ENCODE measurements around the gene MDM4.

Gene MDM4

GRCh38 chr1:204579681-204580080, 63.5 kb downstream of the MDM4 start:
- Histone ChIP-seq H3K4me3 (ENCODE audit: low read depth, low read length) (0 out of 2 replicates have a peak overlapping the region, but pooled peaks have one; percentile 62), H3K36me3 (ENCODE audit: insufficient read depth, low read length) (no peaks in the 10 kb centered on the region), H2AFZ (ENCODE audit: low read length, unreplicated experiment) (no peak overlapping the region), H3K4me1 (ENCODE audit: control insufficient read depth, insufficient read depth, low read length, unreplicated experiment) (peaks cover 12% of the 10 kb centered on the region), H3K27me3 (ENCODE audit: insufficient read depth, low read length) (no peaks in the 10 kb centered on the region), H3K27ac (ENCODE audit: low read depth, low read length) (no peak overlapping the region), H3K79me2 (ENCODE audit: control insufficient read depth, insufficient read depth, low read length, unreplicated experiment) (no peaks in the 10 kb centered on the region)

- Histone ChIP-seq H3K27ac (ENCODE audit: low read depth, low read length) (no peak overlapping the region), H3K36me3 (ENCODE audit: insufficient read depth, low read length) (no peaks in the 10 kb centered on the region)
Observed at GRCh38 chr1:204580862-204581261, 64.7 kb downstream of the MDM4 start.

GRCh38 chr1:204581759-204582158, 65.6 kb downstream of the MDM4 start:
- no peaks in the 10 kb centered on the region for H3K36me3 ChIP-seq (ENCODE audit: insufficient read depth, low read length)
- peaks cover 12% of the 10 kb centered on the region for H3K4me1 ChIP-seq (ENCODE audit: control insufficient read depth, insufficient read depth, low read length, unreplicated experiment)
- no peak overlapping the region for H3K27ac ChIP-seq (ENCODE audit: low read depth, low read length)
- H3K4me3 ChIP-seq (ENCODE audit: low read depth, low read length), result no peak overlapping the region
- H3K27me3 ChIP-seq (ENCODE audit: insufficient read depth, low read length), result no peaks in the 10 kb centered on the region
- no peaks in the 10 kb centered on the region for H3K79me2 ChIP-seq (ENCODE audit: control insufficient read depth, insufficient read depth, low read length, unreplicated experiment)
- no peak overlapping the region for H2AFZ ChIP-seq (ENCODE audit: low read length, unreplicated experiment)

More at GRCh38 chr1:204580862-204581261, 64.7 kb downstream of the MDM4 start:
- Histone ChIP-seq H3K79me2 (ENCODE audit: control insufficient read depth, insufficient read depth, low read length, unreplicated experiment) (no peaks in the 10 kb centered on the region), H3K27me3 (ENCODE audit: insufficient read depth, low read length) (no peaks in the 10 kb centered on the region), H3K4me1 (ENCODE audit: control insufficient read depth, insufficient read depth, low read length, unreplicated experiment) (peaks cover 12% of the 10 kb centered on the region), H2AFZ (ENCODE audit: low read length, unreplicated experiment) (no peak overlapping the region), H3K4me3 (ENCODE audit: low read depth, low read length) (no peak overlapping the region)

GRCh38 chr1:204583909-204584632, 67.9 kb downstream of the MDM4 start:
- H3K36me3 ChIP-seq (ENCODE audit: insufficient read depth, low read length), result no peaks in the 10 kb centered on the region
- no peaks in the 10 kb centered on the region for H3K79me2 ChIP-seq (ENCODE audit: control insufficient read depth, insufficient read depth, low read length, unreplicated experiment)
- no peak overlapping the region for H3K4me3 ChIP-seq (ENCODE audit: low read depth, low read length)
- no peak overlapping the region for H3K27ac ChIP-seq (ENCODE audit: low read depth, low read length)
- no peak overlapping the region for H2AFZ ChIP-seq (ENCODE audit: low read length, unreplicated experiment)
- H3K4me1 ChIP-seq (ENCODE audit: control insufficient read depth, insufficient read depth, low read length, unreplicated experiment), result peaks cover 6% of the 10 kb centered on the region
- no peaks in the 10 kb centered on the region for H3K27me3 ChIP-seq (ENCODE audit: insufficient read depth, low read length)

GRCh38 chr1:204584699-204585372, 68.6 kb downstream of the MDM4 start:
- Histone ChIP-seq H3K27me3 (ENCODE audit: insufficient read depth, low read length) (no peaks in the 10 kb centered on the region), H2AFZ (ENCODE audit: low read length, unreplicated experiment) (no peak overlapping the region), H3K4me3 (ENCODE audit: low read depth, low read length) (no peak overlapping the region), H3K4me1 (ENCODE audit: control insufficient read depth, insufficient read depth, low read length, unreplicated experiment) (no peaks in the 10 kb centered on the region), H3K36me3 (ENCODE audit: insufficient read depth, low read length) (no peaks in the 10 kb centered on the region), H3K27ac (ENCODE audit: low read depth, low read length) (no peak overlapping the region), H3K79me2 (ENCODE audit: control insufficient read depth, insufficient read depth, low read length, unreplicated experiment) (no peaks in the 10 kb centered on the region)

- no peaks in the 10 kb centered on the region for H3K79me2 ChIP-seq (ENCODE audit: control insufficient read depth, insufficient read depth, low read length, unreplicated experiment)
- H3K4me1 ChIP-seq (ENCODE audit: control insufficient read depth, insufficient read depth, low read length, unreplicated experiment), result peaks cover 16% of the 10 kb centered on the region
- no peaks in the 10 kb centered on the region for H3K36me3 ChIP-seq (ENCODE audit: insufficient read depth, low read length)
Observed at GRCh38 chr1:204587621-204588020, 71.4 kb downstream of the MDM4 start.

GRCh38 chr1:204588826-204589225, 72.6 kb downstream of the MDM4 start:
- no peaks in the 10 kb centered on the region for H3K36me3 ChIP-seq (ENCODE audit: insufficient read depth, low read length)
- peaks cover 18% of the 10 kb centered on the region for H3K4me1 ChIP-seq (ENCODE audit: control insufficient read depth, insufficient read depth, low read length, unreplicated experiment)
- H2AFZ ChIP-seq (ENCODE audit: low read length, unreplicated experiment), result no peak overlapping the region
- no peaks in the 10 kb centered on the region for H3K27me3 ChIP-seq (ENCODE audit: insufficient read depth, low read length)
- no peak overlapping the region for H3K27ac ChIP-seq (ENCODE audit: low read depth, low read length)
- H3K79me2 ChIP-seq (ENCODE audit: control insufficient read depth, insufficient read depth, low read length, unreplicated experiment), result no peaks in the 10 kb centered on the region
- no peak overlapping the region for H3K4me3 ChIP-seq (ENCODE audit: low read depth, low read length)

More at GRCh38 chr1:204587621-204588020, 71.4 kb downstream of the MDM4 start:
- Histone ChIP-seq H2AFZ (ENCODE audit: low read length, unreplicated experiment) (no peak overlapping the region), H3K27ac (ENCODE audit: low read depth, low read length) (no peak overlapping the region), H3K4me3 (ENCODE audit: low read depth, low read length) (no peak overlapping the region), H3K27me3 (ENCODE audit: insufficient read depth, low read length) (no peaks in the 10 kb centered on the region)

GRCh38 chr1:204589409-204590038, 73.3 kb downstream of the MDM4 start:
- Histone ChIP-seq H2AFZ (ENCODE audit: low read length, unreplicated experiment) (no peak overlapping the region), H3K27ac (ENCODE audit: low read depth, low read length) (no peak overlapping the region), H3K36me3 (ENCODE audit: insufficient read depth, low read length) (no peaks in the 10 kb centered on the region), H3K4me3 (ENCODE audit: low read depth, low read length) (no peak overlapping the region), H3K4me1 (ENCODE audit: control insufficient read depth, insufficient read depth, low read length, unreplicated experiment) (peaks cover 18% of the 10 kb centered on the region), H3K27me3 (ENCODE audit: insufficient read depth, low read length) (no peaks in the 10 kb centered on the region), H3K79me2 (ENCODE audit: control insufficient read depth, insufficient read depth, low read length, unreplicated experiment) (no peaks in the 10 kb centered on the region)

- no peak overlapping the region for H3K27ac ChIP-seq (ENCODE audit: low read depth, low read length)
- 0 out of 2 replicates have a peak overlapping the region, but pooled peaks have one; percentile 16 for H3K4me3 ChIP-seq (ENCODE audit: low read depth, low read length)
- no peaks in the 10 kb centered on the region for H3K79me2 ChIP-seq (ENCODE audit: control insufficient read depth, insufficient read depth, low read length, unreplicated experiment)
- H3K27me3 ChIP-seq (ENCODE audit: insufficient read depth, low read length), result no peaks in the 10 kb centered on the region
- H3K36me3 ChIP-seq (ENCODE audit: insufficient read depth, low read length), result no peaks in the 10 kb centered on the region
- H2AFZ ChIP-seq (ENCODE audit: low read length, unreplicated experiment), result no peak overlapping the region
- peaks cover 18% of the 10 kb centered on the region for H3K4me1 ChIP-seq (ENCODE audit: control insufficient read depth, insufficient read depth, low read length, unreplicated experiment)
Observed at GRCh38 chr1:204591473-204592090, 75.4 kb downstream of the MDM4 start.

GRCh38 chr1:204592246-204592948, 76.2 kb downstream of the MDM4 start:
- Histone ChIP-seq H3K27ac (ENCODE audit: low read depth, low read length) (no peak overlapping the region), H3K4me1 (ENCODE audit: control insufficient read depth, insufficient read depth, low read length, unreplicated experiment) (peaks cover 18% of the 10 kb centered on the region), H2AFZ (ENCODE audit: low read length, unreplicated experiment) (no peak overlapping the region), H3K36me3 (ENCODE audit: insufficient read depth, low read length) (no peaks in the 10 kb centered on the region), H3K27me3 (ENCODE audit: insufficient read depth, low read length) (no peaks in the 10 kb centered on the region), H3K79me2 (ENCODE audit: control insufficient read depth, insufficient read depth, low read length, unreplicated experiment) (no peaks in the 10 kb centered on the region), H3K4me3 (ENCODE audit: low read depth, low read length) (no peak overlapping the region)
